Right atrium auricular region (tissue), 2 donors: ENCODE data around the gene WDR91. TPM values are rescaled to one million over a fixed set of nuclear protein-coding genes. Genes with fewer than 3 reads are reported as not detected.
A peak's percentile ranks its signal among the peaks of the same experiment; 100 is the strongest.

Source experiments
- DNase-seq: peaks from one replicate; pipeline ENCODE4 v3.0.0-alpha.2; 2019; ENCODE audit warnings: low spot score
- H3K27ac ChIP-seq, 2 donors: fragments of 200-600 bp; sonication (generic); 1 replicate in 1 of 2; 2 replicates in 1 of 2; pipeline ENCODE4 v1.5.1; 2016 to 2019
- H3K27me3 ChIP-seq, 2 donors: fragments of 200-600 bp; sonication (generic); one replicate each; pipeline versions ENCODE4 v1.5.1 to v1.6.0; 2017 to 2019
- H3K36me3 ChIP-seq: fragments of 200-600 bp; sonication (generic); one replicate; pipeline ENCODE4 v1.5.1; 2016
- H3K4me1 ChIP-seq, 2 donors: fragments of 200-600 bp; sonication (generic); one replicate each; pipeline versions ENCODE4 v1.5.1 to v1.6.0; 2017 to 2019
- H3K4me3 ChIP-seq, 2 donors: fragments of 200-600 bp; sonication (generic); 1 replicate in 1 of 2; 2 replicates in 1 of 2; pipeline ENCODE4 v1.5.1; 2017 to 2019; ENCODE audit warnings: mild to moderate bottlenecking in 1 of 2, moderate library complexity in 1 of 2
- H3K9me3 ChIP-seq, 2 donors: fragments of 200-600 bp; sonication (generic); one replicate each; pipeline ENCODE4 v1.5.1; 2019
- CTCF ChIP-seq, 2 donors: fragments of 200-600 bp; sonication (generic); IDR thresholded peaks; one replicate each; pipeline ENCODE4 v1.5.1; 2019; ENCODE audit warnings: antibody characterized with exemption in 2 of 2
- total RNA-seq, 2 donors: library from RNA; depleted of rRNA; stranded (reverse); fragments of >200 nt; gene quantifications; one replicate each; pipeline ENCODE4 v1.1.0, GENCODE V29; 2016

The WDR91 gene
- total RNA-seq, 2 donors from 2014 or later: 3.3 to 4.5 TPM

DNA sequence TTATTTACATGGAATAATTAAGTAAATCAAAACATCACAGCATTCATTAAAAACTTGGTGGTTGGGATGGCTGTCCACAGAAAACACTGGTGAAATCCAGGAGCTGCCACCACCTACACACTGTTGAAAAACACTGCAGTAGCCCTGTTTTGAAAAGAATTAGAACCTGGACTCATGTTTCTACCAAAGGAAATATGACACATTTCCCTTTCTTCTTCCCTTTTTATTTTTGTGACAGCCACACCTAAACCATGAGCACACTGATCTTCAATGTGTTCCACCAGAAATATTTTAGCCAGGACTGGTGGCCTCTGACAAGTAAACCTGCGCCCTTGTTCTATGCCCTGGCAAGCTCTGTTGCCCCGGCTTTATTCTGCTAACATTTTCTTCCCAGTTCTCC, 60.2 kb downstream of the WDR91 start:
- no peak for DNase-seq
- H3K4me1 ChIP-seq: peaks cover 0 to 38% of the 10 kb centered on the region in 2 donors
- H3K4me3 ChIP-seq: no peak overlapping the region
- H3K36me3 ChIP-seq: no peaks in the 10 kb centered on the region
- H3K27me3 ChIP-seq: no peaks in the 10 kb centered on the region
- H3K27ac ChIP-seq: peak overlapping the region; percentile 87 to 92
- H3K9me3 ChIP-seq: peaks cover 0 to 9% of the 10 kb centered on the region in 2 donors
- no peak for TF ChIP-seq CTCF (IDR thresholded peaks at IDR 0.05)

DNA sequence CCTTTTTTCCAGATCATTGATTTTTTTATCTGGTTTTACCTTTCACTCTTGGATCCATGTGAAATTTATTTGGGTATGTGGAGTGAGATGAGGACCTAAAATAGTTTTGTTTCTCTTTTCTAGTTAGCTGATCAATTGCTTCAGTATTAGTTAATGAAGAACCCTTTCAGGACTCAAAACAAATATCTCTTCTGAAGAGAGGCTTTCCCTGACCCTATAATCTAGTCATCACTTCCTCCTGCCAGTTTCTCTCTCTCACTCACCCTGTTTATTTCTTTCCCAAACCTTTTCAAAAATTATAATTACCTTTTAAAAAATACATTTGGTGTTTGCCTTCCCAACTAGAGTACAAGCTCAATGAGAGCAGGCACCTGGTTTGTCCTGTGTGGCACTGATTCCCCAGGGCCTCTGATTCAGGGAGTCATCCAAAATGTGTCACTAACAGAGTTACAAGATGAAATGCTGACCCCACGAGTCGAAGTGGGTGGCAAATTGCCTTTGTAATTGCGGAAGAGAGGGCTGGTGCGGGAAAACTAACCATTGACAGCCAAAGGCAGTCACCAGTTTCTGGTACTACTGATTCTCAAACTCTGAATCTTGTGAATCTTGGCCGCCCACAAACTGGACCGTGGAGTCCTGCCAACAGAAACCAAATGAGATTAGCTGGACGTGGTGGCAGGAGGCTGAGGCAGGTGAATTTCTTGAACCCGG, 61.1 kb downstream of the WDR91 start:
- H3K36me3 ChIP-seq: no peaks in the 10 kb centered on the region
- TF ChIP-seq CTCF (IDR thresholded peaks at IDR 0.05): no peak
- H3K4me3 ChIP-seq: peak overlapping the region in 1 of 2 donors; percentile 53
- H3K9me3 ChIP-seq: no peaks in the 10 kb centered on the region
- H3K4me1 ChIP-seq: peaks cover 0 to 38% of the 10 kb centered on the region in 2 donors
- H3K27me3 ChIP-seq: no peaks in the 10 kb centered on the region
- no peak for DNase-seq
- peak overlapping the region; percentile 87 to 92 for H3K27ac ChIP-seq

GRCh38 chr7:135147899-135148721, 63.2 kb downstream of the WDR91 start, which contains the start of gene TMEM140:
TMEM140 (plus strand) TSS chr7:135148072; CDS start chr7:135164442, 16,370 bp downstream.
- H3K4me1 ChIP-seq: peaks cover 0 to 43% of the 10 kb centered on the region in 2 donors

GRCh38 chr7:135147341-135147898, 63.9 kb downstream of the WDR91 start:
- peaks cover 0 to 43% of the 10 kb centered on the region in 2 donors for H3K4me1 ChIP-seq
- no peak for TF ChIP-seq CTCF (IDR thresholded peaks at IDR 0.05)

More at GRCh38 chr7:135147899-135148721, 63.2 kb downstream of the WDR91 start, which contains the start of gene TMEM140:
- DNase-seq: no peak
- no peaks in the 10 kb centered on the region for H3K27me3 ChIP-seq
- peak within 1 kb of the TSS; percentile 87 to 92 for H3K27ac ChIP-seq
- H3K9me3 ChIP-seq: no peaks in the 10 kb centered on the region
- no peaks in the 10 kb centered on the region for H3K36me3 ChIP-seq
- peak within 1 kb of the TSS; percentile 38 to 53 for H3K4me3 ChIP-seq
- TF ChIP-seq CTCF (IDR thresholded peaks at IDR 0.05): no peak

GRCh38 chr7:135143885-135144668, 67.2 kb downstream of the WDR91 start:
- TF ChIP-seq CTCF (IDR thresholded peaks at IDR 0.05): no peak
- no peak overlapping the region for H3K4me3 ChIP-seq
- no peaks in the 10 kb centered on the region for H3K27me3 ChIP-seq
- H3K4me1 ChIP-seq: peaks cover 0 to 21% of the 10 kb centered on the region in 2 donors
- no peaks in the 10 kb centered on the region for H3K9me3 ChIP-seq
- no peaks in the 10 kb centered on the region for H3K36me3 ChIP-seq
- no peak for DNase-seq
- H3K27ac ChIP-seq: no peak overlapping the region

More at GRCh38 chr7:135147341-135147898, 63.9 kb downstream of the WDR91 start:
- Histone ChIP-seq H3K27me3 (no peaks in the 10 kb centered on the region), H3K27ac (peak overlapping the region; percentile 87 to 92), H3K4me3 (peak overlapping the region; percentile 38 to 53), H3K9me3 (no peaks in the 10 kb centered on the region), H3K36me3 (no peaks in the 10 kb centered on the region)
- no peak for DNase-seq
